Measurements from ENCODE around the gene SPANXN4.

Gene SPANXN4
- total RNA-seq, result 0 reads per million in 4 donors

- no peak for DNase-seq
Measured at GRCh38 chrX:143025628-143026027, at the start of gene SPANXN4. SPANXN4 (plus strand) TSS chrX:143025928; CDS start chrX:143026015, 87 bp downstream.

- DNase-seq, result no peak
Measured at GRCh38 chrX:142977128-142977914, 48.4 kb upstream of the SPANXN4 start.

DNA sequence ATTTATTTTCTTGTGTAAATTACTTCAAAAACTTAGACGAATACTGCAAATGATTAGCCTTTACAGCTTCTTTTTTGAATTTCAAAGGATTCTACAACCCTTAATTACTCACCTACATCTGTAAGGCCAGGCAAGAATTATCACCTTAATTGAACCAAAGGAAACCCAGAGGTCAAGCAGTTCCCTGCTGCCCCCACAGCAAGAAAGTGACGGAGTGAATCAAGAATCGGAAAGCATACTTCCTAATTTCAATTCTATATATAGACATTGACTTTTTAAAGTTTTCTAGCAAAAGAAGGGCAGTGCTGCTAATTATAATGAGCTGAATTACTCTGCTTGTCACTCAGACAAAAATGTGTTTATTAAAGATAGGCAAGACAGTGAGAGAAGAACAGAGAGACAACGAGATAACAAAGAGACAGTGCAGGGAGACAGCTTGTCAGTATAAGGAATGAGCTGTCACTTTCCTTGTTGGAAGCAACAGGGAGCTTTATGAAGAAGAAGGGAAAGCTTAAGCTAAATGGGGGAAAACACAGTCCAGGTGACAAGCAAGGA lies 47.5 kb upstream of the SPANXN4 start:
- DNase-seq, result no peak

GRCh38 chrX:142982679-142983078 lies 43.0 kb upstream of the SPANXN4 start:
- no peak for DNase-seq

- DNase-seq, result no peak
Measured at GRCh38 chrX:142994988-142995387, 30.7 kb upstream of the SPANXN4 start.

- no peak for DNase-seq
Measured at GRCh38 chrX:142998447-142999198, 27.1 kb upstream of the SPANXN4 start.

DNA sequence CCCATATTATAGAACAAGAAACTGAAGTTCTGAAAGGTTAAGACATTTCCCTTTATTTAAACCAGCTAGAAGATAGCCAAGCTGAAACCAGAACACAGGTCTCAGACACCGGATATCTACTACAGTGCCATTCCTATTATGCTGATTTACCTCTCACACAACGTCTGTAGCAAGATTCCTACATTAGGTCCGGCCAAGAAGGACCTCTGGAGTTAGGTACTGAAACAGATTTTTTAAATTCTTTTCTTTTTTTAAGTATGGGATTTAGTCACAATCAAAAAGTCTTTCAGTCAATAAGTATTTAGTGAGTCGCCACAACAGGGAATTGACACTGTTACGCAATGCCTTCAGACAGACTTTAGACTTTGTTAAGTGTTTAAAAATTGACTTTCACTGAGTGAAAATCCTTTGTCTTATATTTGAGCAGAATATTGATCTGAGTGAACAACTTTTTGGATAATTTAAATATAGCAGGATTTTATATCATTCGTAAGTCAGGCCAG lies 26.5 kb upstream of the SPANXN4 start:
- no peak for DNase-seq

DNA sequence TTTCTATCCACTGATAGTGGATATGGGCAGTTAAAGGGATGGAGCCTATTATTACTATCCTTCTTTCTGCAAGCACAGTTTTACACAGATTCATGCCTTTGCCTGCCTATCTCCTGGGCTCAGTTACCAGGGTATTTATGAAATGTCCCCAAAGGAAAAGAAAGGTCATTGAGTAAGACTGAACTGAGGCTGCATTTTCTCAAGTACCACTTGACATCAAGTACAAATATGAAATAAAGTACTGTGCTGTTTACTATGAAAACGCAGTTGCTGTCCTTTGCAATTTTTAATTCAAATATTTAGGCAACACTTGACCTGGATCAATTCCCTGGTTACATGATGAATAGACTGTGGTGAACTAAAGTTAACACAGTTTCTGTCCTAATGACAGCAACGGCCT lies 23.5 kb upstream of the SPANXN4 start:
- DNase-seq, result no peak

DNA sequence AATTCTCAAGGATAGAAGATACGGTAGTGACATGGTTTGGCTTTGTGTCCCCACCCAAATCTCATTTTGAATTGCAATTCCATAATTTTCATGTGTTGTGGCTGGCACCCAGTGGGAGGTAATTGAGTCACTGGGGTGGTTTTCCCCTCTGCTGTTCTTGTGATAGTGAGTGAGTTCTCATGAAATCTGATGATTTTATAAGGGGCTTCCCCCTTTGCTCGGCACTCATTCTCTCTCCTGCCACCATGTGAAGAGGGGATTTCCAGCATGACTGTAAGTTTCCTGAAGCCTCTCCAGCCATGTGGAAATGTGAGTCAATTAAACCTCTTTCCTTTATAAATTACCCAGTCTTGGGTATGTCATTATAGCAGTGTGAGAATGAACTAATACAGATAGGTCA lies 8.5 kb upstream of the SPANXN4 start:
- no peak for DNase-seq

DNA sequence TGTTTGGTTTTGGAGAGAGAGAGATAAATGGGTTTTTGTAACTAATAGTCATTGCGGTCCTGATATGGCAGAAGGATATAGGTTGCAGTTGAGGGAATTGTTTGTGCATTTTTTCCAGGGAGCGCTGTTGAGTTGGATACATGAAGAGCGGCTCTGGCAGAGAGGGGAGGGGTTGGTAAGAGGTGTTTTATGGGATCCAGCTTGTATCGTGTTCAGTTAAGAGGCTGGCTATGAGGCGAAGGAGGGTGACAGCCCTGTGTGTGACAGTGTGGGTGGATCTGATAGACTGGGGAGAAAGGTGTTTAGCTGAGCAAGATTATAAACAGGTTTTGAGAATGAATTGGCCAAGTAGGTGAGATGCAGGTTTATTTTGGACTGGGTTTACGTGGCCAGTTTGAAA lies 1.5 kb downstream of the SPANXN4 start:
- no peak for DNase-seq

- no peak for DNase-seq
Measured at GRCh38 chrX:143047511-143047910, 21.8 kb downstream of the SPANXN4 start.

- no peak for DNase-seq
Measured at GRCh38 chrX:143058120-143058519, 32.4 kb downstream of the SPANXN4 start.

DNA sequence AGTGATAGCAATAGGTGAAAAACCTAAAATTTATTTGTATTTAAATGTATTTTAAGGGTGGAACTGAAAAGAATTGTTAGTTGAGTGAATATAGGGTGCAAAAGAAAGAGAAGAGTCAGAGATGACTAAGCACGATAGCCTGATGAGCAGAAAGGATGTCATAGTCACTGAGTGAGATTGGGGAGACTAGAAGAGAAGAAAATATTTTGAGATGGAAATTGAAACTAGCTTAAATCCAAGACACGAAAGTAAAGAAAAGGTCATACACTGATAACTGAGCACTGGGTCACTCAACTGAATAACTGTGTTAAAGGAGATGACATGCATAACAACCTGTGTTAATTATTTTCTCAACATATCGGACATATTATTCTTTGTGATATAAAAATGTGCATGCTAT lies 55.5 kb downstream of the SPANXN4 start:
- DNase-seq, result no peak

DNA sequence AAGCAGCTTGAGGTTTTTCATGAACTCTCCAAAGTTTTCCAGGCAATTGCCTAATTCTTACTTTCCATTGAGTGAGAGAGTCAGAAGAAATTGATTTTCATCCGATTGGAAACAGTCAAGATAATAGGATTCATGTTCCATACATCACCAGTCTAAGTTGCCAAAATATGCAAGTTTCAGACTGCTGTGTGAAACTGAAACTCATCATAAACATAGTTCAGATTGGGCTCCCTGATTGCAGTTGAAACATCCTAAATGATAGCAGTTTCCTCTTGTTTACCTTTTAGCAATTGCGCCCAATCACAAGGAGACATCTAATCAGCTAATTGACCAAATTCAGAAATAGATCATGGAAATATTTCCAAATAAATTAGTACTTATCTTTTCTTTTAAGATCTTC lies 56.8 kb downstream of the SPANXN4 start:
- no peak for DNase-seq

Measured in T-helper 1 cell (primary cell).